IgD-negative memory B cell (primary cell): ENCODE measurements around the gene TANC1. TPM values are rescaled to one million over a fixed set of nuclear protein-coding genes. Genes with fewer than 3 reads are reported as not detected.

Experiments used
- H3K27ac Mint-ChIP-seq, 3 donors: one replicate each; pipeline ENCODE4 v1.8.0; 2020 to 2022; ENCODE audit warnings: mild to moderate bottlenecking in 3 of 3, mixed read lengths in 3 of 3, moderate library complexity in 1 of 3
- H3K27me3 Mint-ChIP-seq: one replicate; pipeline ENCODE4 v1.8.0; 2021; ENCODE audit warnings: mixed read lengths
- H3K36me3 Mint-ChIP-seq: one replicate; pipeline ENCODE4 v1.8.0; 2020; ENCODE audit warnings: mild to moderate bottlenecking, mixed read lengths
- H3K4me1 Mint-ChIP-seq, 3 donors: one replicate each; pipeline ENCODE4 v1.8.0; 2020 to 2022; ENCODE audit warnings: mixed read lengths in 3 of 3, mild to moderate bottlenecking in 1 of 3
- H3K4me3 Mint-ChIP-seq, 4 donors: one replicate each; pipeline ENCODE4 v1.8.0; 2020 to 2022; ENCODE audit warnings: mild to moderate bottlenecking in 4 of 4, mixed read lengths in 4 of 4, moderate library complexity in 3 of 4
- H3K9me3 Mint-ChIP-seq, 3 donors: one replicate each; pipeline ENCODE4 v1.8.0; 2020 to 2021; ENCODE audit warnings: mixed read lengths in 3 of 3, mild to moderate bottlenecking in 1 of 3
- polyA plus RNA-seq: library from polyadenylated mRNA; unstranded; fragments of 300-500 nt; fragmentation: Illumina TruSeq; gene quantifications from one replicate; pipeline ENCODE4 v1.2.3, GENCODE V29; 2021

The TANC1 gene
- polyA plus RNA-seq, 1 donor from 2014 or later: 0.15 TPM

DNA sequence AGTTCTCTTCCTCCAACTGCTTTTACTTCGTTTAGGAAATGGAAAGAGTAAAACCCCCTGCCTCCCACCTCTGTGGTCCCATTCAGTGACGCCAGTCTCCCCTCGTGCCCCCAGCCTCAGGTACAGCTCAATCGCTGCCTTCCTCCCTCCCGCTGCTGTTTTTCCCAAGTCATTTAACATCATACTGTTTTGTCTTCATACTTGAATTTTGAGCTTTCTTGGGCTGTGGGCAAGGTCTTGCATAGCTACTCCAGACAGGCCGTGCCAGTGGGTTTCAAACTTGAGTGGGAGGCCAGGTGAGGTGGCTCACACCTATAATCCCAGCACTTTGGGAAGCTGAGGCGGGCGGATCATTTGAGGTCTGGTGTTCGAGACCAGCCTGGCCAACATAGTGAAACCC lies 155.3 kb downstream of the TANC1 start:
- Mint-ChIP-seq H3K9me3 (peaks cover 0 to 2% (median 0%) of the 10 kb centered on the region in 3 donors), H3K27me3 (peaks cover 5% of the 10 kb centered on the region), H3K4me1 (peaks cover 0 to 14% (median 4%) of the 10 kb centered on the region in 3 donors), H3K36me3 (peaks cover 2% of the 10 kb centered on the region), H3K4me3 (no peak overlapping the region), H3K27ac (peak overlapping the region in 1 of 3 donors; percentile 3)

- Mint-ChIP-seq H3K27ac (no peak overlapping the region), H3K4me1 (peaks cover 0 to 14% (median 4%) of the 10 kb centered on the region in 3 donors), H3K9me3 (peaks cover 0 to 2% (median 0%) of the 10 kb centered on the region in 3 donors), H3K27me3 (peaks cover 5% of the 10 kb centered on the region), H3K36me3 (peaks cover 2% of the 10 kb centered on the region), H3K4me3 (peak overlapping the region in 1 of 4 donors; percentile 23)
These were observed 156.0 kb downstream of the TANC1 start for GRCh38 chr2:159124441-159124911.

DNA sequence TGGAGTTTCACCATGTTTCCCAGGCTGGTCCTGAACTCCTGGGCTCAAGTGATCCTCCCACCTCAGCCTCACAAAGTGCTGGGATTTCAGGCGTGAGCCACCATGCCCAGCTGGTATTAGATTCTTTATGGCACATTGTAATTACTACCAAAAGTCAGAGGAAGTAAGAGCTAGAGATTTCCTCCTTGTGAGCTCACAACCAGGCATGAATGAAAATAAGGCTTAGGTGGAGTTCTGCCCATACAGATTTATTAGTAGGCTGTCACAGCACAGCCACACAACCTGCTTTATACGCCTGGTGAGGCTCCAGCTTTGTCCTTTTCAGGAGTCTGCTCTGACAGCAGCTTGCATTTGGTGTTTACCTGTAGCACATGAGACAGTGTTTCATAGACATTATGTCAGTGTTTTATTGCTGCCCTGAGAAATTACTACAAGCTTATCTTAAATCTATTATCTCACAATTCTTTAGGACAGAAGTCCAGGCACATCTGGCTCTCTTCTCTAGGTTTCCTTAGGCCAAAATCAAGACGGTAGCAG lies 156.6 kb downstream of the TANC1 start:
- H3K27me3 Mint-ChIP-seq: peaks cover 4% of the 10 kb centered on the region
- peaks cover 0 to 14% (median 4%) of the 10 kb centered on the region in 3 donors for H3K4me1 Mint-ChIP-seq
- H3K9me3 Mint-ChIP-seq: peaks cover 0 to 2% (median 0%) of the 10 kb centered on the region in 3 donors
- H3K36me3 Mint-ChIP-seq: peaks cover 2% of the 10 kb centered on the region
- no peak overlapping the region for H3K27ac Mint-ChIP-seq
- H3K4me3 Mint-ChIP-seq: no peak overlapping the region

GRCh38 chr2:159125858-159126257 lies 157.4 kb downstream of the TANC1 start:
- peaks cover 2% of the 10 kb centered on the region for H3K36me3 Mint-ChIP-seq
- peaks cover 5% of the 10 kb centered on the region for H3K27me3 Mint-ChIP-seq
- no peak overlapping the region for H3K27ac Mint-ChIP-seq
- H3K4me1 Mint-ChIP-seq: peaks cover 0 to 14% (median 4%) of the 10 kb centered on the region in 3 donors
- peaks cover 0 to 2% (median 0%) of the 10 kb centered on the region in 3 donors for H3K9me3 Mint-ChIP-seq
- H3K4me3 Mint-ChIP-seq: no peak overlapping the region

DNA sequence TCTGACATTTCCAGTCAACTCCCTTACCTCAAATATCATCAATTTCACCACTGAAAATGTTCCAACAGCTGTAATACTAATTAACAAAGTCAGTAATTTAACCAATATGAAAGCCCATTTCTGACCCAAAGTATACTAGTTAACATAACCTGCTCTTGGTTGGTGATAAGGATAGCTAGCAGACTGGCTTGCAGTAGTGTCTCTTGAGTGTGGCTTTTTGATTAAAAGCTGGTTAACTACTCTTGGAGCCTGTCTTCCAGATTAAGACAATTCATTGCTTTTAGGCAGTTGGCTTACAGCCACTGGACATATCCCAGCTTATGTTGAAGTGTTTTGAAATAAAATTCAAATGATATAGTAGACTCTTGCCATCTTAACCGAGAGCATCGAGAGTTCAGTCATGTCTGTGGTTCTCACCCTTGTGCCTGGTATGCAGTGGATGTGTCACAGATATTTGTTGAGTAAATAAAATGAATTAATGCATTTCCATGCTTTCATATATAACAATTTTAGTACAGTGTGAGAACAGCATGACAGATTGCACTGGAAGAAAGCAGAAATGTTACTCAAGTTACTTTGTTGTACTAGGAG lies 158.1 kb downstream of the TANC1 start:
- Mint-ChIP-seq H3K27me3 (peaks cover 3% of the 10 kb centered on the region), H3K36me3 (peaks cover 2% of the 10 kb centered on the region), H3K4me3 (no peak overlapping the region), H3K27ac (no peak overlapping the region), H3K9me3 (peaks cover 0 to 2% (median 0%) of the 10 kb centered on the region in 3 donors), H3K4me1 (peaks cover 0 to 14% (median 4%) of the 10 kb centered on the region in 3 donors)

DNA sequence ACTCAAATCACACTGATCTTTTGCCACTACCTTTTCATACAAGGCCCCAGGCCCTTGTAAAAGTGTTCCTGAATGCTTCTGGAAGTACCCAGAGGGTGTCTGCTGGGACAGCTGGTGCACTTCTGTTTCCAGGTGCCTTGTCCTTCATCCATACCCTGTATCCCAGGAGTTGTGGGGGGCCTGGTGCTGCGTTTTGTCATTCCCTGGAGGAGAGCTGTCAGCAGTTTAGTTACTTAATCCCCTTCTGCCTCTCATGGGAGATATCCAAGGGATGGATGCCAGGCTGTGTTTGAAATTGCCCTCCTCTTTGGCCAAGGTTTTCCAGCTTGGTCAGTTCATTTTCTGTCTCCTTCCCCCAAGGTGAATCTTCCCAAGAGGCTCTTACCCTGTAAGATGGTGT lies 159.8 kb downstream of the TANC1 start:
- Mint-ChIP-seq H3K9me3 (peaks cover 0 to 2% (median 0%) of the 10 kb centered on the region in 3 donors), H3K27ac (no peak overlapping the region), H3K27me3 (peaks cover 5% of the 10 kb centered on the region), H3K4me3 (no peak overlapping the region), H3K4me1 (peaks cover 0 to 14% (median 4%) of the 10 kb centered on the region in 3 donors), H3K36me3 (peaks cover 2% of the 10 kb centered on the region)

DNA sequence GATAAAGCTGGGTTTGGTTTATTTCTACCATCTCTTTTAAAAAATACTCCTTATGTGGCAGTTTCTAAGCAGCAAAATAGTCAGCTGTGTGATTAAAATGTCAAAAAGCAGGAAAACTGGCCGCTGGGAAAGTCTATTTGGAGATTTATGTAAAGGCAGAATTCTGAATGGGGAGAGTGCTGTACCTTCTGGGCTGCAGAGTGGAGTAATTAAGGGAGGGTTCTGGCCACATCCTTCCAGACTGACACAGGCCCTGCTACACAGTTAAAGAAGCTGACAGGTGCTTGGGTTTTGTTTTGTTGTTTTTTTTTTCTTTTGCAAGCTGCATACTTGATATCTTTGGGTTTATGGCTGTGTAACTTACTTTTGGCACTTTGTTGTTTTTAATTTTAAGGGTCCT lies 160.8 kb downstream of the TANC1 start:
- Mint-ChIP-seq H3K27me3 (peaks cover 4% of the 10 kb centered on the region), H3K4me1 (peaks cover 0 to 11% (median 4%) of the 10 kb centered on the region in 3 donors), H3K36me3 (peaks cover 2% of the 10 kb centered on the region), H3K9me3 (peaks cover 0 to 2% (median 0%) of the 10 kb centered on the region in 3 donors), H3K27ac (no peak overlapping the region), H3K4me3 (no peak overlapping the region)

DNA sequence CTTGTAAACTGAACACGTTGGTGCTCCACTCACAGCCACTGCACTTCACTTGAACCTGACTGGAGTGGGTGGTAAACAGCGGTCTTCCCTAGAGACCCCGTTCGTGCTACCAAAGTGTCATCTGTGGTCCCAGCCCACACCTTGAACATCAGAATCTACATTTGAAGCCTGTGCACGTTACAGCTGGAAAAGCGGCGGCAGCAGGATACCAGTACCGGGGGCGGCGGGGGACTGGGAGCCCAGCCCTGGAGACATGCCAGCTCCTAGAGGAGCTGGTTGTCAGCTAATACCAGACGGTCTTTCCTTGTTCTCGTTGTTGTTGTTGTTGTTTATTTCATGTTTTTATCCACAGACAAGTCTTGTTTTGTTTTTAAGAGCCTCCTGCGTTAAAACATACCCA lies 161.4 kb downstream of the TANC1 start:
- no peak overlapping the region for H3K27ac Mint-ChIP-seq
- H3K9me3 Mint-ChIP-seq: peaks cover 0 to 2% (median 0%) of the 10 kb centered on the region in 3 donors
- H3K36me3 Mint-ChIP-seq: peaks cover 2% of the 10 kb centered on the region
- no peak overlapping the region for H3K4me3 Mint-ChIP-seq
- H3K4me1 Mint-ChIP-seq: peaks cover 0 to 7% (median 4%) of the 10 kb centered on the region in 3 donors
- H3K27me3 Mint-ChIP-seq: peaks cover 3% of the 10 kb centered on the region

DNA sequence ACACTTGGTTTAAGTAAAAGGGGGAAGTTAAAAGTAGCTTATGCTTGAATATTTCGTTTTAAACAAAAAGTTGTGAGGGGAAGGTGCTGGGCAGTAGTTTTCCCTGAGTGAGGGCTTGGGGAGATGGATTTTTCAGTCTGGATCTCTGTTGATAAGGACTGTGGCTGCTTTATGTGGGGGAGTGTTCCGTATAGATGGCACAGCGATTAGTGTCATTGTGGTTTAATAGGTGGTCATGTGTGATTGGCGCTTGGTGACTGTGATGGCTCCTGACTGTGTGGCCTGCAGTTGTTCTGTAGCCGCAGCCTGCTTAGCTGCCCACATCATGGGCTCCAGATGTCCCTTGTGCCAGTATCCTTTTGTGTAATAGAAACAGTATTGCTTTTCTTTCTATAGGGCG lies 161.9 kb downstream of the TANC1 start:
- H3K27ac Mint-ChIP-seq: no peak overlapping the region
- H3K9me3 Mint-ChIP-seq: peaks cover 0 to 2% (median 0%) of the 10 kb centered on the region in 3 donors
- H3K36me3 Mint-ChIP-seq: peaks cover 2% of the 10 kb centered on the region
- H3K27me3 Mint-ChIP-seq: peaks cover 3% of the 10 kb centered on the region
- peaks cover 0 to 3% (median under 1%) of the 10 kb centered on the region in 3 donors for H3K4me1 Mint-ChIP-seq
- H3K4me3 Mint-ChIP-seq: no peak overlapping the region

- peaks cover 0 to 2% (median 0%) of the 10 kb centered on the region in 3 donors for H3K9me3 Mint-ChIP-seq
- H3K4me1 Mint-ChIP-seq: no peaks in the 10 kb centered on the region
These were observed 162.9 kb downstream of the TANC1 start for GRCh38 chr2:159131267-159131913.

DNA sequence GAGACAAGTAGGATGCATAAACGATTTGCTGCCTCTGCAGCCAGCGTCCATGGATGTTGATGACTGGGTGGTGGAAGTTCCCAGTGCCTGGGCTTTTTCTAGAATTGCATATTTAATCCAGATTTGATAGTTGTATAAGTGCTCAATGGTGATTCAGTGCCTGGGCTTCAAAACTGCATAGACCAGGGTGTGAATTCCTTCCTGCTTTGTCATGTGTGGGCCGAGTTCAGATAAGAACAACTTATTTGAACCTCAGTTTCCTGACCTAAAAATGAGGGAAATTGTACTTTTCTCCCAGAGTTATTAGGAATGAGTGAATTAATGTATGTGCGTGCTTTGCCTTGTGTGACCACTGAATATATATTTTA lies 163.5 kb downstream of the TANC1 start:
- Mint-ChIP-seq H3K4me1 (no peaks in the 10 kb centered on the region), H3K27ac (peak overlapping the region in 1 of 3 donors; percentile 28), H3K36me3 (no peaks in the 10 kb centered on the region)

More at GRCh38 chr2:159131267-159131913, 162.9 kb downstream of the TANC1 start:
- Mint-ChIP-seq H3K27me3 (peaks cover 3% of the 10 kb centered on the region), H3K27ac (no peak overlapping the region), H3K36me3 (no peaks in the 10 kb centered on the region), H3K4me3 (no peak overlapping the region)

GRCh38 chr2:159133797-159134196 lies 165.4 kb downstream of the TANC1 start:
- Mint-ChIP-seq H3K27me3 (peaks cover 3% of the 10 kb centered on the region), H3K9me3 (no peaks in the 10 kb centered on the region), H3K27ac (no peak overlapping the region)

More for the DNA sequence above, 163.5 kb downstream of the TANC1 start:
- H3K27me3 Mint-ChIP-seq: peaks cover 3% of the 10 kb centered on the region
- H3K9me3 Mint-ChIP-seq: peaks cover 0 to 2% (median 0%) of the 10 kb centered on the region in 3 donors
- no peak overlapping the region for H3K4me3 Mint-ChIP-seq

GRCh38 chr2:159134979-159135378 lies 166.5 kb downstream of the TANC1 start:
- H3K27me3 Mint-ChIP-seq: peaks cover 5% of the 10 kb centered on the region
- H3K4me3 Mint-ChIP-seq: no peak overlapping the region
- no peaks in the 10 kb centered on the region for H3K9me3 Mint-ChIP-seq
- no peaks in the 10 kb centered on the region for H3K36me3 Mint-ChIP-seq
- H3K4me1 Mint-ChIP-seq: no peaks in the 10 kb centered on the region
- H3K27ac Mint-ChIP-seq: no peak overlapping the region

More at GRCh38 chr2:159133797-159134196, 165.4 kb downstream of the TANC1 start:
- Mint-ChIP-seq H3K4me3 (no peak overlapping the region), H3K36me3 (no peaks in the 10 kb centered on the region), H3K4me1 (no peaks in the 10 kb centered on the region)

- Mint-ChIP-seq H3K27ac (no peak overlapping the region), H3K9me3 (no peaks in the 10 kb centered on the region), H3K27me3 (peaks cover 4% of the 10 kb centered on the region), H3K4me1 (peaks cover 0 to 1% (median 0%) of the 10 kb centered on the region in 3 donors), H3K4me3 (no peak overlapping the region), H3K36me3 (no peaks in the 10 kb centered on the region)
These were observed 168.0 kb downstream of the TANC1 start for GRCh38 chr2:159136391-159136790.

GRCh38 chr2:159137511-159138241 lies 169.2 kb downstream of the TANC1 start:
- Mint-ChIP-seq H3K27ac (no peak overlapping the region), H3K9me3 (no peaks in the 10 kb centered on the region), H3K4me1 (peaks cover 0 to 1% (median 0%) of the 10 kb centered on the region in 3 donors), H3K27me3 (peaks cover 2% of the 10 kb centered on the region), H3K36me3 (peaks cover 2% of the 10 kb centered on the region), H3K4me3 (no peak overlapping the region)
